ENCODE results near the gene CDK14. TPM values are rescaled to one million over a fixed set of nuclear protein-coding genes. Genes with fewer than 3 reads are reported as not detected.
"Not testable (repeated sequence)": the region's sequence is repeated elsewhere in the genome, so short reads cannot be mapped to it uniquely, and the experiment has no call there.

CDK14 gene
- polyA plus RNA-seq, 1 donor from 2014 or later = 25.1 TPM

GRCh38 chr7:90789736-90790306 is 193.7 kb downstream of the CDK14 start:
- Histone ChIP-seq H3K9me3 (ENCODE audit: low read length) (no peaks in the 10 kb centered on the region), H3K27me3 (ENCODE audit: insufficient read depth, low read depth, low read length) (no peaks in the 10 kb centered on the region), H3K9me2 (ENCODE audit: insufficient read depth, low read length) (no peaks in the 10 kb centered on the region), H3K9ac (ENCODE audit: low read length) (no peak overlapping the region), H4K20me1 (ENCODE audit: insufficient read depth) (no peaks in the 10 kb centered on the region), H3F3A (ENCODE audit: insufficient read depth, low read length, poor library complexity, severe bottlenecking) (no peaks in the 10 kb centered on the region), H2AFZ (ENCODE audit: low read depth, low read length) (no peak overlapping the region), H3K79me2 (replicated peaks; ENCODE audit: insufficient read depth, low read length) (no peaks in the 10 kb centered on the region), H3K27ac (ENCODE audit: low read length) (no peak overlapping the region), H3K4me2 (ENCODE audit: low read length) (no peak overlapping the region), H3K4me3 (ENCODE audit: low read length) (no peak overlapping the region), H3K36me3 (ENCODE audit: insufficient read depth, low read length) (no peaks in the 10 kb centered on the region)
- TF ChIP-seq TAF1 (IDR thresholded peaks at IDR 0.05; ENCODE audit: low read depth) (no peak), EZH2 (IDR thresholded peaks at IDR 0.05; ENCODE audit: borderline replicate concordance, insufficient read depth, low read length, poor library complexity, severe bottlenecking) (no peak), EP300 (conservative IDR thresholded peaks at IDR 0.05; ENCODE audit: poor library complexity, severe bottlenecking) (no peak), CTCF (IDR thresholded peaks at IDR 0.05; ENCODE audit: poor library complexity, severe bottlenecking) (no peak), RAD21 (conservative IDR thresholded peaks at IDR 0.05) (no peak), POLR2AphosphoS5 (IDR thresholded peaks at IDR 0.05) (no peak)

- TF ChIP-seq EZH2 (IDR thresholded peaks at IDR 0.05; ENCODE audit: borderline replicate concordance, insufficient read depth, low read length, poor library complexity, severe bottlenecking) (no peak), MXI1 (conservative IDR thresholded peaks at IDR 0.05; ENCODE audit: poor library complexity, severe bottlenecking) (no peak)
- Histone ChIP-seq H3K27me3 (ENCODE audit: insufficient read depth, low read depth, low read length) (no peaks in the 10 kb centered on the region), H3K79me2 (replicated peaks; ENCODE audit: insufficient read depth, low read length) (no peaks in the 10 kb centered on the region), H4K20me1 (ENCODE audit: insufficient read depth) (no peaks in the 10 kb centered on the region), H3F3A (ENCODE audit: insufficient read depth, low read length, poor library complexity, severe bottlenecking) (no peaks in the 10 kb centered on the region), H3K9ac (ENCODE audit: low read length) (no peak overlapping the region), H3K4me2 (ENCODE audit: low read length) (no peak overlapping the region), H2AFZ (ENCODE audit: low read depth, low read length) (no peak overlapping the region), H3K9me2 (ENCODE audit: insufficient read depth, low read length) (no peaks in the 10 kb centered on the region), H3K9me3 (ENCODE audit: low read length) (no peaks in the 10 kb centered on the region), H3K27ac (ENCODE audit: low read length) (no peak overlapping the region), H3K4me3 (ENCODE audit: low read length) (no peak overlapping the region), H3K36me3 (ENCODE audit: insufficient read depth, low read length) (no peaks in the 10 kb centered on the region)
Observed at GRCh38 chr7:90791596-90791995, 195.5 kb downstream of the CDK14 start.

DNA sequence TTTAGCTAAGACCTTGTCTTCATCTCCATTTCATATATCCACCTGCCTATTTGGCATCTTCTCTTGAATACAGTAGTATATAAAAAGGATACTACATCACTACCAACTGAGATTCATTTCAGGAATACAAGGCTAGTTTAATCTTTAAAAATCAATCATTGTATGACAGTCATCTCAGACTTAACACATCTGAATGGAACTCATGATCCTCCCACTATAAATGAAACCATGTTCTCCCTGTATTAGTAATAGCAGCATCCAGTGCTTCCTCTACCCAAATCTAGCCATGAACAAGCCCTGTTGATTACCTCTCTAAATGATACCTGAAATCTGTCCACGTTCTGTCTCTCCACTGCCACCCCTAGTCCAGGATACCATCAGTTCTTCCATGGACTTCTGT is 196.2 kb downstream of the CDK14 start:
- Histone ChIP-seq H3K4me2 (ENCODE audit: low read length) (no peak overlapping the region), H3F3A (ENCODE audit: insufficient read depth, low read length, poor library complexity, severe bottlenecking) (no peaks in the 10 kb centered on the region), H3K9me3 (ENCODE audit: low read length) (no peaks in the 10 kb centered on the region), H3K27ac (ENCODE audit: low read length) (no peak overlapping the region), H4K20me1 (ENCODE audit: insufficient read depth) (no peaks in the 10 kb centered on the region), H3K9ac (ENCODE audit: low read length) (no peak overlapping the region), H3K36me3 (ENCODE audit: insufficient read depth, low read length) (no peaks in the 10 kb centered on the region), H2AFZ (ENCODE audit: low read depth, low read length) (no peak overlapping the region), H3K4me3 (ENCODE audit: low read length) (no peak overlapping the region), H3K27me3 (ENCODE audit: insufficient read depth, low read depth, low read length) (no peaks in the 10 kb centered on the region), H3K79me2 (replicated peaks; ENCODE audit: insufficient read depth, low read length) (no peaks in the 10 kb centered on the region), H3K9me2 (ENCODE audit: insufficient read depth, low read length) (no peaks in the 10 kb centered on the region)
- TF ChIP-seq POLR2AphosphoS5 (IDR thresholded peaks at IDR 0.05) (no peak), TAF1 (IDR thresholded peaks at IDR 0.05; ENCODE audit: low read depth) (no peak), EP300 (conservative IDR thresholded peaks at IDR 0.05; ENCODE audit: poor library complexity, severe bottlenecking) (no peak), RAD21 (conservative IDR thresholded peaks at IDR 0.05) (no peak), MXI1 (conservative IDR thresholded peaks at IDR 0.05; ENCODE audit: poor library complexity, severe bottlenecking) (no peak), CTCF (IDR thresholded peaks at IDR 0.05; ENCODE audit: poor library complexity, severe bottlenecking) (no peak)
- TF ChIP-seq, protein P1, sequence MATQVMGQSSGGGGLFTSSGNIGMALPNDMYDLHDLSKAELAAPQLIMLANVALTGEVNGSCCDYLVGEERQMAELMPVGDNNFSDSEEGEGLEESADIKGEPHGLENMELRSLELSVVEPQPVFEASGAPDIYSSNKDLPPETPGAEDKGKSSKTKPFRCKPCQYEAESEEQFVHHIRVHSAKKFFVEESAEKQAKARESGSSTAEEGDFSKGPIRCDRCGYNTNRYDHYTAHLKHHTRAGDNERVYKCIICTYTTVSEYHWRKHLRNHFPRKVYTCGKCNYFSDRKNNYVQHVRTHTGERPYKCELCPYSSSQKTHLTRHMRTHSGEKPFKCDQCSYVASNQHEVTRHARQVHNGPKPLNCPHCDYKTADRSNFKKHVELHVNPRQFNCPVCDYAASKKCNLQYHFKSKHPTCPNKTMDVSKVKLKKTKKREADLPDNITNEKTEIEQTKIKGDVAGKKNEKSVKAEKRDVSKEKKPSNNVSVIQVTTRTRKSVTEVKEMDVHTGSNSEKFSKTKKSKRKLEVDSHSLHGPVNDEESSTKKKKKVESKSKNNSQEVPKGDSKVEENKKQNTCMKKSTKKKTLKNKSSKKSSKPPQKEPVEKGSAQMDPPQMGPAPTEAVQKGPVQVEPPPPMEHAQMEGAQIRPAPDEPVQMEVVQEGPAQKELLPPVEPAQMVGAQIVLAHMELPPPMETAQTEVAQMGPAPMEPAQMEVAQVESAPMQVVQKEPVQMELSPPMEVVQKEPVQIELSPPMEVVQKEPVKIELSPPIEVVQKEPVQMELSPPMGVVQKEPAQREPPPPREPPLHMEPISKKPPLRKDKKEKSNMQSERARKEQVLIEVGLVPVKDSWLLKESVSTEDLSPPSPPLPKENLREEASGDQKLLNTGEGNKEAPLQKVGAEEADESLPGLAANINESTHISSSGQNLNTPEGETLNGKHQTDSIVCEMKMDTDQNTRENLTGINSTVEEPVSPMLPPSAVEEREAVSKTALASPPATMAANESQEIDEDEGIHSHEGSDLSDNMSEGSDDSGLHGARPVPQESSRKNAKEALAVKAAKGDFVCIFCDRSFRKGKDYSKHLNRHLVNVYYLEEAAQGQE (IDR thresholded peaks at IDR 0.05; ENCODE audit: borderline replicate concordance) = no peak

DNA sequence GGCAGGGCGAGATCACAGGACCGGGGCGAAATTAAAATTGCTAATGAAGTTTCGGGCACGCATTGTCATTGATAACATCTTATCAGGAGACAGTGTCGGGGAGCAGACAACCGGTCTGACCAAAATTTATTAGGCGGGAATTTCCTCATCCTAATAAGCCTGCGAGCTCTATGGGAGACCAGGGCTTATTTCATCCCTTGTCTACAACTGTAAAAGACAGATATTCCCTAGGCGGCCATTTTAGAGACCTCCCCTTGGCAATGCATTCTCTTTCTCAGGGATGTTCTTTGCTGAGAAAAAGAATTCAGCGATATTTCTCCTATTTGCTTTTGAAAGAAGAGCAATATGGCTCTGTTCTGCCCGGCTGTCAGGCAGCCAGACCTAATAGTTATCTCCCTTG is 198.1 kb downstream of the CDK14 start:
- H3K27me3 ChIP-seq (ENCODE audit: insufficient read depth, low read depth, low read length); H3K9ac ChIP-seq (ENCODE audit: low read length); H3K4me2 ChIP-seq (ENCODE audit: low read length); H3K9me3 ChIP-seq (ENCODE audit: low read length); H3K9me2 ChIP-seq (ENCODE audit: insufficient read depth, low read length); H3K27ac ChIP-seq (ENCODE audit: low read length); H3K36me3 ChIP-seq (ENCODE audit: insufficient read depth, low read length); H2AFZ ChIP-seq (ENCODE audit: low read depth, low read length); H3K79me2 ChIP-seq (replicated peaks; ENCODE audit: insufficient read depth, low read length); H4K20me1 ChIP-seq (ENCODE audit: insufficient read depth); H3K4me3 ChIP-seq (ENCODE audit: low read length); H3F3A ChIP-seq (ENCODE audit: insufficient read depth, low read length, poor library complexity, severe bottlenecking): not testable (repeated sequence)
